ENCODE results near the gene COL9A2.

COL9A2 gene

DNA sequence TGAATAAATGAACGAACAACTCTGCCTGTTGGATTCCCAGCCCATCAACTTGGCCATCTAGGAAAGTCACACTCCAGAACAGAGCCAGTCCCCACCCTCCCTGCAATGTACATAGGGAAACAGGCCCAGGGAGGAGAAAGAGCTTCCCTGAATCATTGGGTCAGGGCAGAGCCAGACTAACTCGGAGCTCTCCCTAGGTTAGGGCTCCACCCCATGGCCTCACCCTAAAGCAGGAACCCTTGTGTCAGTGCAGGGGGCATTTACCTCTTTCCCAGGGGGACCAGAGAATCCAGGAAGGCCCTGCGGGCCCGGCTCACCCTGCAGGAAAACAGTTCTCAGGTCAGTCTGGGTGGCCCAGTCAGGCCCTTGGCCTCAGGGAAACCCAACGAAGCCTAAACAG lies 11.6 kb downstream of the COL9A2 start:
- TF ChIP-seq, protein P1, sequence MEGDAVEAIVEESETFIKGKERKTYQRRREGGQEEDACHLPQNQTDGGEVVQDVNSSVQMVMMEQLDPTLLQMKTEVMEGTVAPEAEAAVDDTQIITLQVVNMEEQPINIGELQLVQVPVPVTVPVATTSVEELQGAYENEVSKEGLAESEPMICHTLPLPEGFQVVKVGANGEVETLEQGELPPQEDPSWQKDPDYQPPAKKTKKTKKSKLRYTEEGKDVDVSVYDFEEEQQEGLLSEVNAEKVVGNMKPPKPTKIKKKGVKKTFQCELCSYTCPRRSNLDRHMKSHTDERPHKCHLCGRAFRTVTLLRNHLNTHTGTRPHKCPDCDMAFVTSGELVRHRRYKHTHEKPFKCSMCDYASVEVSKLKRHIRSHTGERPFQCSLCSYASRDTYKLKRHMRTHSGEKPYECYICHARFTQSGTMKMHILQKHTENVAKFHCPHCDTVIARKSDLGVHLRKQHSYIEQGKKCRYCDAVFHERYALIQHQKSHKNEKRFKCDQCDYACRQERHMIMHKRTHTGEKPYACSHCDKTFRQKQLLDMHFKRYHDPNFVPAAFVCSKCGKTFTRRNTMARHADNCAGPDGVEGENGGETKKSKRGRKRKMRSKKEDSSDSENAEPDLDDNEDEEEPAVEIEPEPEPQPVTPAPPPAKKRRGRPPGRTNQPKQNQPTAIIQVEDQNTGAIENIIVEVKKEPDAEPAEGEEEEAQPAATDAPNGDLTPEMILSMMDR (IDR thresholded peaks at IDR 0.05; ENCODE audit: insufficient read depth, low read length, poor library complexity, severe bottlenecking), result no peak
- H3K27me3 ChIP-seq (replicated peaks; ENCODE audit: control insufficient read depth, insufficient read depth, low read length), result no peaks in the 10 kb centered on the region
- no peak overlapping the region for H3K4me3 ChIP-seq (replicated peaks; ENCODE audit: low read depth, low read length)
- peaks cover 23% of the 10 kb centered on the region for H3K36me3 ChIP-seq (ENCODE audit: control insufficient read depth, insufficient read depth, low read length)
- no peak for DNase-seq (ENCODE audit: extremely low read depth, insufficient read length)

GRCh38 chr1:40303790-40304189 lies 13.3 kb downstream of the COL9A2 start:
- no peak for DNase-seq (ENCODE audit: extremely low read depth, insufficient read length)
- TF ChIP-seq, protein P1 (IDR thresholded peaks at IDR 0.05; ENCODE audit: insufficient read depth, low read length, poor library complexity, severe bottlenecking), result no peak
- no peaks in the 10 kb centered on the region for H3K27me3 ChIP-seq (replicated peaks; ENCODE audit: control insufficient read depth, insufficient read depth, low read length)
- no peak overlapping the region for H3K4me3 ChIP-seq (replicated peaks; ENCODE audit: low read depth, low read length)
- peaks cover 22% of the 10 kb centered on the region for H3K36me3 ChIP-seq (ENCODE audit: control insufficient read depth, insufficient read depth, low read length)

GRCh38 chr1:40303051-40303771 lies 13.9 kb downstream of the COL9A2 start:
- H3K27me3 ChIP-seq (replicated peaks; ENCODE audit: control insufficient read depth, insufficient read depth, low read length), result no peaks in the 10 kb centered on the region
- DNase-seq (ENCODE audit: extremely low read depth, insufficient read length), result no peak
- TF ChIP-seq, protein P1 (IDR thresholded peaks at IDR 0.05; ENCODE audit: insufficient read depth, low read length, poor library complexity, severe bottlenecking), result no peak
- H3K36me3 ChIP-seq (ENCODE audit: control insufficient read depth, insufficient read depth, low read length), result peaks cover 22% of the 10 kb centered on the region
- H3K4me3 ChIP-seq (replicated peaks; ENCODE audit: low read depth, low read length), result no peak overlapping the region

- H3K27me3 ChIP-seq (replicated peaks; ENCODE audit: control insufficient read depth, insufficient read depth, low read length), result no peaks in the 10 kb centered on the region
- TF ChIP-seq, protein P1 (IDR thresholded peaks at IDR 0.05; ENCODE audit: insufficient read depth, low read length, poor library complexity, severe bottlenecking), result no peak
- H3K4me3 ChIP-seq (replicated peaks; ENCODE audit: low read depth, low read length), result no peak overlapping the region
- no peak for DNase-seq (ENCODE audit: extremely low read depth, insufficient read length)
- H3K36me3 ChIP-seq (ENCODE audit: control insufficient read depth, insufficient read depth, low read length), result peaks cover 16% of the 10 kb centered on the region
These were observed 14.6 kb downstream of the COL9A2 start for GRCh38 chr1:40302475-40302874.

- Histone ChIP-seq H3K36me3 (ENCODE audit: control insufficient read depth, insufficient read depth, low read length) (peaks cover 15% of the 10 kb centered on the region), H3K4me3 (replicated peaks; ENCODE audit: low read depth, low read length) (no peak overlapping the region), H3K27me3 (replicated peaks; ENCODE audit: control insufficient read depth, insufficient read depth, low read length) (no peaks in the 10 kb centered on the region)
- no peak for DNase-seq (ENCODE audit: extremely low read depth, insufficient read length)
- TF ChIP-seq, protein P1 (IDR thresholded peaks at IDR 0.05; ENCODE audit: insufficient read depth, low read length, poor library complexity, severe bottlenecking), result no peak
These were observed 15.4 kb downstream of the COL9A2 start for GRCh38 chr1:40301541-40302299.
